Activated CD8-positive, alpha-beta memory T cell treated with anti-CD3 and anti-CD28 coated beads for 4 hours (primary cell): ENCODE results near the gene TBC1D10A.

ENCODE experiments used
- DNase-seq, 2 donors: peaks; one replicate each; pipeline ENCODE4 v3.0.0-alpha.2; 2020; ENCODE audit warnings: low read depth in 2 of 2

Gene TBC1D10A

GRCh38 chr22:30267382-30268302 lies 59.1 kb downstream of the TBC1D10A start:
- DNase-seq = no peak

- DNase-seq = peak in 1 of 2 donors; percentile 50
Observed at GRCh38 chr22:30266445-30267381, 60.0 kb downstream of the TBC1D10A start, which contains the start of gene OSM. OSM (minus strand) TSS chr22:30266851; CDS start chr22:30266799, 52 bp downstream.

GRCh38 chr22:30265823-30266444 lies 60.8 kb downstream of the TBC1D10A start:
- peak; percentile 69 to 80 for DNase-seq

DNA sequence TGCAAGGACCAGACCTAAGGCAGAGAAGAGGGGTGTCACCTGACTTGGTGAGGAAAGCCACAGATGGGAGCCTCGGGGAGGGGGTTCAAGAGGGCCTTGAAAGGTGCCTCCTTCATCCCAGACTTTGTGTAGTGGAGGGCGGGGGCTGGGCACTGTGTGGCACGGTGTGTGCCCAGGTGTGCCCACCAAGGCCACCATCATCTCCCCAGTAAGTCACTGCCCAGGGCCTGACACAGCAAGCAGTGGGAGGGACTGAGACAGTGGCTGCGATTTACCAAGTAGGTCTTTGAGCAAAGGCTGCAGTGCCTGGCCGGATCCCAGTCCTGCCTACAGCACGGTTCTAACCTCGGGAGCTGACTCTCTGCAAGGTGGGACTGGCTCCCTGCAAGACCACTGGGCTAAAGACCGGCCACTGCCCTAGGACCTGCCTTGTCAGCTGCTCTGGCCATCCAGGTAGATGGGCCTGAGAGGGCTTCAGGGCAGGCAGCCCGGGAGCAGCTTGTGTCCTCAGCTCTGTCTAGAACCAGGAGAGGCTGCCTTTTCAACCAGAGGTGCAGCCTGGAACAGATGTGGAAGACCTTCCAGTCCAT lies 61.5 kb downstream of the TBC1D10A start:
- no peak for DNase-seq

DNA sequence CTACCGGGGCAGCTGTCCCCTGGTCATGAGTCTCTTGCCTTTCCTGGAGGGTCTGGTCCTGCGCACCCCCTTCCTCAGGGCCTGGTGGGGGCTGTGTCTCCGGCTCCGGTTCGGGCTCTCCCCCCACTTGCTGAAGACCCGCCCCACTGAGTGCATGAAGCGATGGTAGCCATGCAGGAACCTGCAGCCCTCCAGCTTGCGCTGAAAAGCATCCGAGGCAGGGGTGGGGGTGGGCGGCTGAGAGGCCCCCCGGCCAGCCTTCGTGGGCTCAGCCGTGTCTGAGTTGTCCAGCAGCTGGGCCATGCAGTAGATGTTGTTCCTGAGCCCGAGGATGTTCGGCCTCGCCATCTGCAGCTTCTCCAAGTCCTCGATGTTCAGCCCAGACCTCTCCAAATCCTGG lies 62.9 kb downstream of the TBC1D10A start:
- no peak for DNase-seq

DNA sequence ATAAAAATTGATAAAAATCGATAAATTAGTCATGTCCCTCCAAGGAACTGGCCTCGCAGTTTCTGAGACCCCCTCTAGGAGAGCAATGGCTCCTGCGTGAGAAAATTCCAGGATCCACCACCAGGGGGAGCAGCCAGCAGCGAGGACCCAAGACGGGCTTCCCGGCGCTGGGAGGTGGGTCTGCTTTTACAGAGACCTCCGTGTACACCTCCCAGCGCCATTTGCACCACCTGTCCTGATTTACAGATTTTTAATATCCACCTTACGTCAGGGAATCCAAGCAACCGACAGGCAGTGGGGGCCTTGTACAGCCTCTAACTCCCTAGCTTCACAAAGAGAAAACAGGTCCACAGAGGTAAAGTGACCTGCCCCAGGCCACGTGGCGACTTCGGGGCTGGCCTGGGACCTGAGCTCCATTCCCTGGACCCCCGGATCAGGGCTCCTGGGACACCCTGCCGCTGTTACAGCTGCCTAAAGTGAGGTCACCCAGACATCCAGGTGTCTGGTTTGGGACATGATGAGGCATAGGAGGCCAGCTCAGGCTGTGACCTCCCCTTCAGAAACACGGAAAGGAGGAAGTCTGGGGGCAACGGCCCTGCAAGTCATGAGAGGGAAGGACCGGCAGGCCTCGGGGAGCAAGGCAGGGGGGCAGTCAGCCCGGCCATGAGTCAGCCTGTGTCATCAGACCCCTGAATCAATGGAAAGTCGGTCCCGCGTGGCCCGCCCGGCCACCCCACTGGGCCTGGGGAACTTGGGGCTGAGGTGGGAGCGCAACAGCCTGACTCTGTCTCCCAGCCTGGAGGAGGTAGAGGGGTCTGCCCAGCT lies 63.6 kb downstream of the TBC1D10A start:
- DNase-seq = peak; percentile 63 to 68

DNA sequence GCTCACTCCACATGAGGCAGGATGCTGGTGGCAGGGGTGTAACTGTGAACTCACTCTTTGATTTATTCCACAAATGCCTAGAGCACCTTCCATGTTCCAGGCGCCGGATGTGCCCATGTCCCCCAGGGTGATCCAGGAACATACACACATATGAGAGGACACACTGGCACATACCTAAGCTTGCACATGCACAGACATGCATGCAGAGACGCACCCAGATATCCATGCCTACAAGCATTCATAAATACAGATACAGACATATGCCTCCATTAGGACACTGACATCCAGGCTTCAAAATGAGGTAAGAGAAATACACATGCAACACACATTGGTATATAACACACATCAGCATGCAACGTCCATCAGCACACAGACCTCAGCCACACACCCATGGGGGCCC lies 64.6 kb downstream of the TBC1D10A start:
- no peak for DNase-seq

DNA sequence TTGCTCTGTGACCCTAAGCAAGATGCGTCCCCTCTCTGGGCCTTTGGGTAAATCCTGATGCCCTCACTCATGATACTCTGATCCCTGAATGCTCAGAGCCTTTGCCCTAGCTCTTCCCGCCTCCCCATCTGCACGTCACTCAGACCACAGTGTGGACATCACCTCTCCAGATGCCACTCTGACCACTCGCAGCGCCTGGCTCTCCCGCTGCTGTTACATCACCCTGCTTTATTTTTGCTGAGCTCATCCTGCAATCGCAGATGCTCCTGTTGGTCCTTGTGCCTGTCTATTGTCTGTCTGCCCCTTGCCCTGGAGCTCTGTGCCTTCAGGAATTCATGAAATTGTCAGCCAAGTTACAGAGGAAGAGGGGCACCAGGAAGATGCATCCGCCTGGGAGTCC lies 65.6 kb downstream of the TBC1D10A start:
- DNase-seq = no peak

GRCh38 chr22:30260682-30261081 lies 66.1 kb downstream of the TBC1D10A start:
- no peak for DNase-seq

GRCh38 chr22:30260276-30260675 lies 66.5 kb downstream of the TBC1D10A start:
- no peak for DNase-seq

GRCh38 chr22:30254314-30254713 lies 72.4 kb downstream of the TBC1D10A start:
- no peak for DNase-seq

GRCh38 chr22:30253205-30253852 lies 73.4 kb downstream of the TBC1D10A start:
- DNase-seq = no peak

DNA sequence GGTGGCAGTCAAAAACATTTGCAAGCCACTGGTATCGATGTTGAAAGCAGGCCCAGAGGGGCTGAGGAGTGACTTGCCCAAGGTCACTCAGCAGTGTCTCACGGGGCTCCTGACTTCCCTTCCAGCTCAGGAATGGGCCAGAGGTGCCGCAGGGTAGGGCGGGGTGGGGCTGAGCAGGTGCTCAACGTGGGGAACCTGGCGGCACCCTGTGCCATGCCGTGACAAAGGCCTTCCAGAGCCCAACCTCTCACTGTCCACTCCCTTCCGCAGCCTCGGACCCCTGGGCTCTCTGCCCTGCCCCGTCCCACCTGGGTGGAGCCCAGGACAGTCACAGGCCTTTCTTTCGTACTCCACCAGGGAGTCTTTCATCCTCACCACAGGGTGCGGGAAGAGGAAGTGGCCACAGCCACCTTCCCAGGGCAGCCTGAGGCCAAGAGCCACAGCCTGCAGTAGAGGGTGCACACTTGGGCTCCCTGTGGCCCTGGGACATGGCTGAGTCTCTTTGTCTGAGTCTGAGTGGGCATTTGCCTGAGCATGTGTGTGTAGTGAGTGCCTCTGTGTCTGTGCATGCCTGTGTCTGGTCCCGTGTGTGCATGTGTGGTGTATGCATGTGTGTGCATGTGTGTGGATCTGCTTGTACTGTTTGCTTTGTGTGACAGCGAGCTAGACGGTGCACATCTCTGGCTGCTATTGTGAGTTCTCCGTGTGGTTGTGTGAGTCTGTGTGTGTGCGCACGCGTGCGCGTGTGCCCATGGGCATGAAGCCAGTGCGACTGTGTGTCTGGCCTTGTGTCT lies 74.1 kb downstream of the TBC1D10A start:
- DNase-seq = no peak

- DNase-seq = no peak
Observed at GRCh38 chr22:30251711-30252110, 75.0 kb downstream of the TBC1D10A start.

- no peak for DNase-seq
Observed at GRCh38 chr22:30250661-30251267, 76.0 kb downstream of the TBC1D10A start.

DNA sequence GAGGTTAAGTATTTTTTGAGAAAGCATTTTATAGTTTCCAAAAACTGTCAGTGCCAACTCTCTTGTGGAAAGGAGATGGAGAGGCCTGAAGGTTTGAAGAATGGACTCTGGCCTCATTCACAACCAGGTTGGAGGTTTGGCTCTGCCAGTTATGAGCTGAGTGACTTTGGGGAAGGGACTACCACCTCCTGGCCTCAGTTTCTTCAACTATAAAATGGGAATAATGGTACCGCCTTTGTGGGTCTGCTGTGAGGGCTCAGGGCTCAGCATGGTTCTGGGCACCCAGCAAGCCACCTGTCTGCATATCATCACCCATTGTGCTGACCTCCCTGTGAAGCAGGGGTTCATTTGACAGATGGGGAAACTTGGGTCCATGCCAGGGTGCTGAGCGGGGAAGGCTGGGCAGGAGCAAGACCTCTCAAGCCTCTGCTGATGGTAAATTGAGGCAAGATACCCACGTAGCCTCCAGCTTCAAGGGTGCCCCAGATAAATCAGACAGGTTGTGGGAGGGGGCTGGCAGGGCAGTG lies 76.6 kb downstream of the TBC1D10A start:
- no peak for DNase-seq

GRCh38 chr22:30249049-30250038 lies 77.4 kb downstream of the TBC1D10A start:
- no peak for DNase-seq
